HepG2 (cell line): ENCODE measurements around the gene SDC1. TPM values are rescaled to one million over a fixed set of nuclear protein-coding genes. Genes with fewer than 3 reads are reported as not detected.
A peak's percentile ranks its signal among the peaks of the same experiment; 100 is the strongest.

ENCODE experiments used
- ATAC-seq: fragments of 200-7000 bp; cut with Tn5 transposase; 3 replicates; pipeline ENCODE4 v1.9.1; 2020; ENCODE audit warnings: mild to moderate bottlenecking, moderate library complexity
- BruUV-seq: library from RNA; stranded (reverse); fragments of 400-500 nt; replicated peaks from 2 replicates; lab custom pipeline; 2021; lab: Mats Ljungman, UMichigan
- CTCF ChIA-PET: fragments of 300-600 bp; formaldehyde crosslinking; extraction: SDS; loops from one replicate; lab custom pipeline; 2021; ENCODE audit warnings: low total read pairs, inconsistent platforms, low intra/inter-chr PET ratio; lab: Yijun Ruan, JAX
- POLR2A ChIA-PET: fragments of 350-600 bp; sonication (Branson Sonifier 250); formaldehyde crosslinking; loops from one replicate; lab custom pipeline; 2020; ENCODE audit warnings: antibody characterized with exemption, inconsistent platforms; lab: Yijun Ruan, JAX
- DNase-seq: peaks from one replicate; pipeline ENCODE4 v3.0.0-alpha.2; 2015; ENCODE audit warnings: low spot score
- FAIRE-seq: peaks from 3 replicates; lab custom pipeline; 2011; peaks lifted over from hg19 to GRCh38; lab: Jason Lieb, UNC
- H2AFZ ChIP-seq: one replicate; pipeline ENCODE4 v1.6.1; 2011; ENCODE audit warnings: low read length, inconsistent platforms
- H3K27ac ChIP-seq: fragments of 300-600 bp; 3 replicates; pipeline ENCODE4 v1.8.0; 2011; ENCODE audit warnings: mixed run types, mild to moderate bottlenecking, mixed read lengths, low read length, inconsistent platforms; ENCODE audit not compliant: insufficient read depth; ENCODE audit errors: extremely low read length
- H3K27me3 ChIP-seq, 2 experiments: fragments of 200-600 bp in 1 of 2; 2 replicates in 1 of 2; 3 replicates in 1 of 2; pipeline versions ENCODE4 v1.6.0 to v1.8.0; 2011; ENCODE audit warnings: low read length in 2 of 2, mild to moderate bottlenecking in 2 of 2, moderate library complexity in 2 of 2, inconsistent platforms in 1 of 2; ENCODE audit not compliant: insufficient read depth in 2 of 2, control insufficient read depth in 1 of 2
- H3K36me3 ChIP-seq, 2 experiments: fragments of 200-600 bp in 1 of 2; replicated peaks in 1 of 2; 2 replicates in 1 of 2; 3 replicates in 1 of 2; pipeline versions ENCODE4 v1.5.1 to v1.8.0; 2011; ENCODE audit warnings: low read length in 2 of 2, inconsistent platforms in 1 of 2; ENCODE audit not compliant: insufficient read depth in 2 of 2, control insufficient read depth in 1 of 2
- H3K4me1 ChIP-seq: 2 replicates; pipeline ENCODE4 v1.5.1; 2012; ENCODE audit warnings: low read length, inconsistent platforms; ENCODE audit not compliant: insufficient read depth
- H3K4me2 ChIP-seq: 2 replicates; pipeline ENCODE4 v1.6.0; 2011; ENCODE audit warnings: low read depth, low read length, inconsistent platforms
- H3K4me3 ChIP-seq, 3 experiments: fragments of 200-600 bp in 1 of 3; sonication (generic), shearing (Covaris generic) in 1 of 3; replicated peaks in 1 of 3; 2 replicates each; pipeline ENCODE4 v1.5.1; 2011 to 2016; ENCODE audit warnings: low read length in 3 of 3, inconsistent platforms in 2 of 3, low read depth in 2 of 3, mild to moderate bottlenecking in 2 of 3, control low read depth in 1 of 3, mixed read lengths in 1 of 3; ENCODE audit not compliant: insufficient read depth in 1 of 3
- H3K79me2 ChIP-seq: one replicate; pipeline ENCODE4 v1.6.1; 2011; ENCODE audit warnings: low read length, inconsistent platforms; ENCODE audit not compliant: insufficient read depth
- H3K9ac ChIP-seq: 2 replicates; pipeline ENCODE4 v1.6.0; 2011; ENCODE audit warnings: mild to moderate bottlenecking, low read depth, low read length, inconsistent platforms; ENCODE audit not compliant: insufficient read depth
- H3K9me3 ChIP-seq: 2 replicates; pipeline ENCODE4 v1.5.1; 2012; ENCODE audit warnings: mild to moderate bottlenecking, low read length
- H4K20me1 ChIP-seq: 2 replicates; pipeline ENCODE4 v1.6.0; 2011; ENCODE audit warnings: inconsistent platforms, mild to moderate bottlenecking, low read length, moderate library complexity; ENCODE audit not compliant: insufficient read depth
- NFKBIZ ChIP-seq: IDR thresholded peaks from 2 replicates; pipeline ENCODE4 v1.6.1; 2018; ENCODE audit warnings: missing genetic modification reagents, missing compliant biosample characterization
- ZBTB20 ChIP-seq: sonication (generic); formaldehyde crosslinking; IDR thresholded peaks from 2 replicates; pipeline ENCODE4 v1.8.1; 2023; ENCODE audit warnings: missing genetic modification reagents, low read depth, mild to moderate bottlenecking, borderline replicate concordance
- WGBS: methylation state at CpG from one replicate; pipeline ENCODE4 v1.1.6; 2017; ENCODE audit warnings: low lambda C conversion rate; 5-methylcytosine and 5-hydroxymethylcytosine counted together
- in situ Hi-C: cut with HindIII; loops from 2 replicates; pipeline ENCODE4 v1.10.0; 2017; ENCODE audit warnings: low pct_unique_long_range_greater_than_20kb; ENCODE audit not compliant: extremely low pct_ligation_motif_present
- intact Hi-C: fragments of 100-400 bp; cut with micrococcal nuclease; formaldehyde crosslinking; loops from one replicate; pipeline ENCODE4 v1.10.0; 2022; ENCODE audit not compliant: unreplicated experiment
- polyA plus RNA-seq, 8 experiments: library from polyadenylated mRNA; depleted of rRNA in 3 of 8; stranded (reverse) in 7 of 8; unstranded in 1 of 8; fragments of >200 nt; fragmentation: Illumina TruSeq in 4 of 8; extraction: Trizol in 4 of 8; gene quantifications; 2 replicates each; pipeline versions ENCODE4 v1.2.1 to v1.2.3, GENCODE V29; 2011 to 2016; ENCODE audit warnings: low read depth in 4 of 8, missing spikeins in 1 of 8, mixed read lengths in 1 of 8; ENCODE audit not compliant: insufficient read depth in 1 of 8
- total RNA-seq, 5 experiments: library from RNA; depleted of rRNA; stranded (reverse); fragments of >200 nt; fragmentation: Illumina TruSeq; extraction: Trizol; gene quantifications; 2 replicates each; pipeline ENCODE4 v1.2.3, GENCODE V29; 2016; ENCODE audit warnings: low read depth in 1 of 5
- TF ChIP-seq, protein P1 (sequence below): sonication (generic); formaldehyde crosslinking; IDR thresholded peaks from 2 replicates; pipeline ENCODE4 v1.5.0; 2020; ENCODE audit warnings: mild to moderate bottlenecking, missing genetic modification reagents, moderate library complexity
- TF ChIP-seq, protein P2 (sequence below): sonication (generic); formaldehyde crosslinking; IDR thresholded peaks from 2 replicates; pipeline ENCODE4 v1.4.0; 2020; ENCODE audit warnings: missing genetic modification reagents, mild to moderate bottlenecking, borderline replicate concordance
- TF ChIP-seq, protein P3 (sequence below): sonication (generic); formaldehyde crosslinking; IDR thresholded peaks from 2 replicates; pipeline ENCODE4 v1.5.1; 2020; ENCODE audit warnings: mild to moderate bottlenecking, missing genetic modification reagents, moderate library complexity

The SDC1 gene
- total and polyA plus RNA-seq, 2 of the 13 experiments (the other 11 are each of a cell fraction or from before 2014, with no cell fraction given), result 108 to 119 TPM

DNA sequence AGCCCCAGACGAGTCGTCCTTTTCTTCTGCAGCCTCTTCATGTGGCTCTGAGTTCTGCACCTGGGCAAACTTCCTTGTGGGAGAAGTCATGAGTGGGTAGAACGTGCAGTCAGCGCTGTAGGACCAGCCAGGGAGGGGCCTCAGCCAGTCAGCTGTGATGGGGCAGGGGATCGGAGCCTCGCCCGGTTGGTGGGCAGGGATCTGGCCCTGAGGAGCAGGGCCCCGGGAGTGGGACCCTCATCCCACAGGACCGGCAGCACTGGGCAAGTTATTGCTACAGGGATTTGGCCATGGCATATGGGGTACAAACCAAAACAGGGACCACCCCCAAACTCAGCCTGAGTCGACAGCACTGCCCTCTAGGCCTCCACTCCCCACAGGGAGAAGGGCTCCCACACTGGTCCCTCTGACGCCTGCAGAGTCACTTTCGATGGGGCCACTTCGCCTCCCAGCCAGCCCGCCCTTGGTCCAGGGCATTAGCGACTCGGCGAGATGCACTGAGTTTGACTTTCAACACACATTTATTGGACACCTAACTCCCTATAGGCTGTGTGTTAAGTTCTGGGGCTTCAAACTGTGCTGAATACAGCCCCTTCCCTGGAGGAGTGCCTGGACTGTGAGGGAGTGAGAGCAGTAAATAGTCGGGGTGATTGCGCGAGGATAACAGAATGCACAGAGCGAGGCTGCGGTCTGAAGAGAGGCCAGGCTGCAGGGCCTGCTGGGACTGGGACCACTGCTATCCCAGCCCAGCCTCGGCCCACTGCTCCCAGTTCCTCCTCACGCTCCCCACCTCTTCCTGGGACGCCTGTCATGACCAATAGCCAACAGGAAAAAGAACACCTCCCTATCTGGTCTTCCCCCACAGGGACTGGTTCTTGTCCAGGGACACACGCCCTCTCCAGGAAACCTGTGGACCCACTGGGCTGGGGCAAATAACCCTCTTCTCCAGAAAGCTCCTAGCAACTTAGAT is 55.9 kb downstream of the SDC1 start:
- no peaks in the 10 kb centered on the region for H3K36me3 ChIP-seq
- H3K4me3 ChIP-seq, result no peak overlapping the region
- 62% methylated on average over 26 of the region's 26 CpGs for WGBS
- intact Hi-C loops, result no loop called here
- no TSS peak for BruUV-seq
- peaks cover 75% of the 10 kb centered on the region for H3K4me1 ChIP-seq
- no peak overlapping the region for H2AFZ ChIP-seq
- in situ Hi-C loops, result no loop called here
- no peaks in the 10 kb centered on the region for H3K9me3 ChIP-seq
- TF ChIP-seq, protein P1, sequence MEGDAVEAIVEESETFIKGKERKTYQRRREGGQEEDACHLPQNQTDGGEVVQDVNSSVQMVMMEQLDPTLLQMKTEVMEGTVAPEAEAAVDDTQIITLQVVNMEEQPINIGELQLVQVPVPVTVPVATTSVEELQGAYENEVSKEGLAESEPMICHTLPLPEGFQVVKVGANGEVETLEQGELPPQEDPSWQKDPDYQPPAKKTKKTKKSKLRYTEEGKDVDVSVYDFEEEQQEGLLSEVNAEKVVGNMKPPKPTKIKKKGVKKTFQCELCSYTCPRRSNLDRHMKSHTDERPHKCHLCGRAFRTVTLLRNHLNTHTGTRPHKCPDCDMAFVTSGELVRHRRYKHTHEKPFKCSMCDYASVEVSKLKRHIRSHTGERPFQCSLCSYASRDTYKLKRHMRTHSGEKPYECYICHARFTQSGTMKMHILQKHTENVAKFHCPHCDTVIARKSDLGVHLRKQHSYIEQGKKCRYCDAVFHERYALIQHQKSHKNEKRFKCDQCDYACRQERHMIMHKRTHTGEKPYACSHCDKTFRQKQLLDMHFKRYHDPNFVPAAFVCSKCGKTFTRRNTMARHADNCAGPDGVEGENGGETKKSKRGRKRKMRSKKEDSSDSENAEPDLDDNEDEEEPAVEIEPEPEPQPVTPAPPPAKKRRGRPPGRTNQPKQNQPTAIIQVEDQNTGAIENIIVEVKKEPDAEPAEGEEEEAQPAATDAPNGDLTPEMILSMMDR (CRISPR knock-in tag), result 0 out of 2 replicates have a peak, but pooled peaks have one; percentile 3
- TF ChIP-seq NFKBIZ (no peak), ZBTB20 (CRISPR knock-in tag) (no peak)
- TF ChIP-seq, protein P2, sequence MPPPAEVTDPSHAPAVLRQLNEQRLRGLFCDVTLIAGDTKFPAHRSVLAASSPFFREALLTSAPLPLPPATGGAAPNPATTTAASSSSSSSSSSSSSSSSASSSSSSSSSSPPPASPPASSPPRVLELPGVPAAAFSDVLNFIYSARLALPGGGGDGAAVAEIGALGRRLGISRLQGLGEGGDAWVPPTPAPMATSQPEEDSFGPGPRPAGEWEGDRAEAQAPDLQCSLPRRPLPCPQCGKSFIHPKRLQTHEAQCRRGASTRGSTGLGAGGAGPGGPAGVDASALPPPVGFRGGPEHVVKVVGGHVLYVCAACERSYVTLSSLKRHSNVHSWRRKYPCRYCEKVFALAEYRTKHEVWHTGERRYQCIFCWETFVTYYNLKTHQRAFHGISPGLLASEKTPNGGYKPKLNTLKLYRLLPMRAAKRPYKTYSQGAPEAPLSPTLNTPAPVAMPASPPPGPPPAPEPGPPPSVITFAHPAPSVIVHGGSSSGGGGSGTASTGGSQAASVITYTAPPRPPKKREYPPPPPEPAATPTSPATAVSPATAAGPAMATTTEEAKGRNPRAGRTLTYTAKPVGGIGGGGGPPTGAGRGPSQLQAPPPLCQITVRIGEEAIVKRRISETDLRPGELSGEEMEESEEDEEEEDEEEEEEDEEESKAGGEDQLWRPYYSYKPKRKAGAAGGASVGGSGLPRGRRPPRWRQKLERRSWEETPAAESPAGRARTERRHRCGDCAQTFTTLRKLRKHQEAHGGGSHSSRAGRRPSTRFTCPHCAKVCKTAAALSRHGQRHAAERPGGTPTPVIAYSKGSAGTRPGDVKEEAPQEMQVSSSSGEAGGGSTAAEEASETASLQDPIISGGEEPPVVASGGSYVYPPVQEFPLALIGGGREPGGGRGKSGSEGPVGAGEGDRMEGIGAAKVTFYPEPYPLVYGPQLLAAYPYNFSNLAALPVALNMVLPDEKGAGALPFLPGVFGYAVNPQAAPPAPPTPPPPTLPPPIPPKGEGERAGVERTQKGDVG, result 0 out of 2 replicates have a peak, but pooled peaks have one; percentile 42
- TF ChIP-seq, protein P3, sequence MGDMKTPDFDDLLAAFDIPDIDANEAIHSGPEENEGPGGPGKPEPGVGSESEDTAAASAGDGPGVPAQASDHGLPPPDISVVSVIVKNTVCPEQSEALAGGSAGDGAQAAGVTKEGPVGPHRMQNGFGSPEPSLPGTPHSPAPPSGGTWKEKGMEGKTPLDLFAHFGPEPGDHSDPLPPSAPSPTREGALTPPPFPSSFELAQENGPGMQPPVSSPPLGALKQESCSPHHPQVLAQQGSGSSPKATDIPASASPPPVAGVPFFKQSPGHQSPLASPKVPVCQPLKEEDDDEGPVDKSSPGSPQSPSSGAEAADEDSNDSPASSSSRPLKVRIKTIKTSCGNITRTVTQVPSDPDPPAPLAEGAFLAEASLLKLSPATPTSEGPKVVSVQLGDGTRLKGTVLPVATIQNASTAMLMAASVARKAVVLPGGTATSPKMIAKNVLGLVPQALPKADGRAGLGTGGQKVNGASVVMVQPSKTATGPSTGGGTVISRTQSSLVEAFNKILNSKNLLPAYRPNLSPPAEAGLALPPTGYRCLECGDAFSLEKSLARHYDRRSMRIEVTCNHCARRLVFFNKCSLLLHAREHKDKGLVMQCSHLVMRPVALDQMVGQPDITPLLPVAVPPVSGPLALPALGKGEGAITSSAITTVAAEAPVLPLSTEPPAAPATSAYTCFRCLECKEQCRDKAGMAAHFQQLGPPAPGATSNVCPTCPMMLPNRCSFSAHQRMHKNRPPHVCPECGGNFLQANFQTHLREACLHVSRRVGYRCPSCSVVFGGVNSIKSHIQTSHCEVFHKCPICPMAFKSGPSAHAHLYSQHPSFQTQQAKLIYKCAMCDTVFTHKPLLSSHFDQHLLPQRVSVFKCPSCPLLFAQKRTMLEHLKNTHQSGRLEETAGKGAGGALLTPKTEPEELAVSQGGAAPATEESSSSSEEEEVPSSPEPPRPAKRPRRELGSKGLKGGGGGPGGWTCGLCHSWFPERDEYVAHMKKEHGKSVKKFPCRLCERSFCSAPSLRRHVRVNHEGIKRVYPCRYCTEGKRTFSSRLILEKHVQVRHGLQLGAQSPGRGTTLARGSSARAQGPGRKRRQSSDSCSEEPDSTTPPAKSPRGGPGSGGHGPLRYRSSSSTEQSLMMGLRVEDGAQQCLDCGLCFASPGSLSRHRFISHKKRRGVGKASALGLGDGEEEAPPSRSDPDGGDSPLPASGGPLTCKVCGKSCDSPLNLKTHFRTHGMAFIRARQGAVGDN (CRISPR knock-in tag), result peak; percentile 1; the same call in 1 of the 2 replicates
- FAIRE-seq (peak; percentile 8), DNase-seq (no peak), ATAC-seq (no peak)
- CTCF ChIA-PET, result no interaction called here
- H3K4me2 ChIP-seq, result no peak overlapping the region
- H3K9ac ChIP-seq, result no peak overlapping the region
- no peaks in the 10 kb centered on the region for H4K20me1 ChIP-seq
- POLR2A ChIA-PET, result interaction anchor here (2.2 to 2.4 kb wide), 2 partner anchors 11 kb away, joined by 5 to 8 read pairs; no protein-coding TSS in a partner anchor
- 0 out of 5 replicates have a peak, but pooled peaks cover 0 to 1% of the 10 kb centered on the region in 2 experiments for H3K27me3 ChIP-seq
- H3K27ac ChIP-seq, result no peak overlapping the region
- H3K79me2 ChIP-seq, result no peaks in the 10 kb centered on the region
